Natural killer cell (primary cell): Measurements from ENCODE around the gene TUBGCP6. TPM values are rescaled to one million over a fixed set of nuclear protein-coding genes. Genes with fewer than 3 reads are reported as not detected.

Source experiments
- ATAC-seq, 3 donors: fragments of 150-1000 bp in 2 of 3; fragments of 200-7000 bp in 1 of 3; cut with Tn5 transposase; 1 replicate in 1 of 3; 2 replicates in 2 of 3; pipeline ENCODE4 v1.10.0; 2021; ENCODE audit warnings: mild to moderate bottlenecking in 2 of 3, moderate library complexity in 2 of 3
- DNase-seq, 2 donors: peaks; one replicate each; pipeline versions ENCODE4 v3.0.0 to v3.0.0-alpha.2; 2013 to 2021; ENCODE audit warnings: mixed read lengths in 1 of 2
- H3K27ac ChIP-seq: one replicate; pipeline ENCODE4 v1.5.1; 2013; ENCODE audit warnings: mild to moderate bottlenecking, low read length
- H3K27me3 ChIP-seq: one replicate; pipeline ENCODE4 v1.6.1; 2013; ENCODE audit warnings: low read length; ENCODE audit not compliant: control insufficient read depth, insufficient read depth
- H3K36me3 ChIP-seq: one replicate; pipeline ENCODE4 v1.6.1; 2013; ENCODE audit warnings: low read length; ENCODE audit not compliant: control insufficient read depth, insufficient read depth
- H3K4me1 ChIP-seq: one replicate; pipeline ENCODE4 v1.6.1; 2013; ENCODE audit warnings: low read length; ENCODE audit not compliant: control insufficient read depth, insufficient read depth
- H3K4me3 ChIP-seq: one replicate; pipeline ENCODE4 v1.5.1; 2013; ENCODE audit warnings: low read length
- H3K9me3 ChIP-seq: one replicate; pipeline ENCODE4 v1.6.1; 2013; ENCODE audit warnings: low read length; ENCODE audit not compliant: control insufficient read depth, insufficient read depth
- H3K27ac Mint-ChIP-seq, 2 donors: one replicate each; pipeline ENCODE4 v1.8.0; 2022; ENCODE audit warnings: mild to moderate bottlenecking in 2 of 2, mixed read lengths in 2 of 2, moderate library complexity in 1 of 2
- H3K27me3 Mint-ChIP-seq, 2 donors: one replicate each; pipeline ENCODE4 v1.8.0; 2022; ENCODE audit warnings: low read depth in 2 of 2, mixed read lengths in 2 of 2
- H3K36me3 Mint-ChIP-seq: one replicate; pipeline ENCODE4 v1.8.0; 2022; ENCODE audit warnings: mixed read lengths
- H3K4me1 Mint-ChIP-seq, 2 donors: one replicate each; pipeline ENCODE4 v1.8.0; 2022; ENCODE audit warnings: mixed read lengths in 2 of 2
- H3K4me3 Mint-ChIP-seq: one replicate; pipeline ENCODE4 v1.8.0; 2022; ENCODE audit warnings: mild to moderate bottlenecking, moderate library complexity, mixed read lengths
- H3K9me3 Mint-ChIP-seq, 2 donors: one replicate each; pipeline ENCODE4 v1.8.0; 2022; ENCODE audit warnings: mixed read lengths in 2 of 2
- WGBS: methylation state at CpG from one replicate; pipeline ENCODE4 v1.1.7; 2013; ENCODE audit warnings: missing lambda C conversion rate; ENCODE audit not compliant: insufficient coverage; 5-methylcytosine and 5-hydroxymethylcytosine counted together
- intact Hi-C: fragments of 100-400 bp; cut with micrococcal nuclease; formaldehyde crosslinking; loops from one replicate; pipeline ENCODE4 v1.14.2; 2022
- total RNA-seq, 4 donors: library from RNA; stranded (reverse); fragments of 120-200 nt in 1 of 4; gene quantifications; one replicate each; pipeline versions ENCODE4 v1.2.3 to v1.2.4, GENCODE V29; 2013 to 2022
- TF ChIP-seq, protein P1 (sequence below): fragments of 200-600 bp; IDR thresholded peaks from one replicate; pipeline ENCODE4 v1.8.0; 2022; ENCODE audit warnings: antibody characterized with exemption

TUBGCP6 gene
- total RNA-seq, 3 donors from 2014 or later (not counting 1 experiment from before 2014, with no cell fraction given) = 105 to 126 (median 118) TPM

DNA sequence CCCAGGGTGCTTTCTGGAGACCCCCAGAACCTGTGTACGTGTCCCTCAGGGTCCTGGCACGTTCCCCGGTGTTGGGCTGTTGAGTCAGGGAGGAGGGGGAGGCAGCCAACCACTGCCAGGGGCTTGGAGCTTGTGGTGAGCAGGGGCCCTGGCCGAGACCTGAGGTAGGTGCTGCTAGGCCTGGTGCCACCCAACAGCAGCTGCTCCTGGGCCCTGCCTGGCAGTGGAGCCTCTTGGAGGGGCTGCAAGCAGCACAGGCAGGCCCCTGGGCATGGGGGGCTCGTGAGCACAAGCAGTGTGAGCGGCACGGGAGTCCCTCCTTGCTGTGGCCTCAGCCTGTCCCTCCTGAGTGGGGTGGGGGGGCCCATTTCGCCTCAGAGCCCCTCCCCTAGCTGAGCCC lies 51.2 kb downstream of the TUBGCP6 start:
- no peaks in the 10 kb centered on the region for H3K27me3 Mint-ChIP-seq
- Histone ChIP-seq H3K9me3 (no peaks in the 10 kb centered on the region), H3K36me3 (peaks cover 36% of the 10 kb centered on the region), H3K27ac (no peak overlapping the region), H3K27me3 (no peaks in the 10 kb centered on the region), H3K4me1 (peaks cover 60% of the 10 kb centered on the region), H3K4me3 (no peak overlapping the region)
- TF ChIP-seq, protein P1, sequence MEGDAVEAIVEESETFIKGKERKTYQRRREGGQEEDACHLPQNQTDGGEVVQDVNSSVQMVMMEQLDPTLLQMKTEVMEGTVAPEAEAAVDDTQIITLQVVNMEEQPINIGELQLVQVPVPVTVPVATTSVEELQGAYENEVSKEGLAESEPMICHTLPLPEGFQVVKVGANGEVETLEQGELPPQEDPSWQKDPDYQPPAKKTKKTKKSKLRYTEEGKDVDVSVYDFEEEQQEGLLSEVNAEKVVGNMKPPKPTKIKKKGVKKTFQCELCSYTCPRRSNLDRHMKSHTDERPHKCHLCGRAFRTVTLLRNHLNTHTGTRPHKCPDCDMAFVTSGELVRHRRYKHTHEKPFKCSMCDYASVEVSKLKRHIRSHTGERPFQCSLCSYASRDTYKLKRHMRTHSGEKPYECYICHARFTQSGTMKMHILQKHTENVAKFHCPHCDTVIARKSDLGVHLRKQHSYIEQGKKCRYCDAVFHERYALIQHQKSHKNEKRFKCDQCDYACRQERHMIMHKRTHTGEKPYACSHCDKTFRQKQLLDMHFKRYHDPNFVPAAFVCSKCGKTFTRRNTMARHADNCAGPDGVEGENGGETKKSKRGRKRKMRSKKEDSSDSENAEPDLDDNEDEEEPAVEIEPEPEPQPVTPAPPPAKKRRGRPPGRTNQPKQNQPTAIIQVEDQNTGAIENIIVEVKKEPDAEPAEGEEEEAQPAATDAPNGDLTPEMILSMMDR = no peak
- no peak for DNase-seq
- WGBS = 87% methylated on average over 7 of the region's 8 CpGs
- no peaks in the 10 kb centered on the region for H3K9me3 Mint-ChIP-seq
- H3K36me3 Mint-ChIP-seq = no peaks in the 10 kb centered on the region
- H3K4me1 Mint-ChIP-seq = peaks cover 29 to 38% of the 10 kb centered on the region in 2 donors
- intact Hi-C loops = loop anchor here (5.0 kb wide), 1 partner anchor 46 kb away; no protein-coding TSS in a partner anchor
- peak overlapping the region in 1 of 2 donors; percentile 94 for H3K27ac Mint-ChIP-seq
- ATAC-seq = no peak
- no peak overlapping the region for H3K4me3 Mint-ChIP-seq

DNA sequence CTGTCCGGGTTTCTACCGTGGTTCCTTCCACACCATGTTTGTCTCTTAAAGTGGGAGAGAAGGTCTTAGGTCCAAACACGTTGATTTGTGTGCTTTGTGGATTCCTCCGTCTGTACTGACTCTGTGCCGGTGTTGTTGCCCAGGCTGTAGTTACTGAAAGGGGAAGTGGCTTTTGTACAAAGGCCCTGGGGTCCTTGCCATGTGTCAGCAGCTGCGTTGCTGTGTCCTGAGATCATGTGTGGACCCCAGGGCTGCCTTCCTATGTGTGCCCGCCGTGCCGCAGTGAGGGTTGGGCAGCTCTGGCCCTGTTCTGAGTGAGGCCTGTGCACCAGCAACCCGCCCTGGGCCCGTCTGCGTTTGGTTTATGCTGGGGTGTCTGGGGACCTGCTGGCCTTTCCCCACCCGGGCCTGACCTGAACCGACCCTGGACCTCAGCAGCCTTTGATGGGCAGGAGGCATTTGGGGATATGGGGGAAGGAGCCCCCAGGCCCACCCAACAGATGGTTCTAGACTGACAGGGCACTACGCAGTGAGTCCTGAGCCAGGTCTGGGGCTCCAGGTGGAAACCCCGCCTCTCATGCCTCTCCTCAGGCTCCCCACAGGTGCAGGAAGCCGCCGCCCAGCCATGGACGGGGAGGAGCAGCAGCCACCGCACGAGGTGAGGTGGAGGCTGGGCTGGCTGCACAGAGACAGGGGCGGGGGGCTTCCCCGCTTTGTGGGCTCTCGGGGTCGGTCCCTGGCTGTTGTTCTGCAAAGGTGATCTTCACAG lies 52.2 kb downstream of the TUBGCP6 start:
- H3K27ac ChIP-seq = peak overlapping the region; percentile 98
- Mint-ChIP-seq H3K27ac (peak overlapping the region; percentile 94 to 99), H3K36me3 (no peaks in the 10 kb centered on the region), H3K9me3 (no peaks in the 10 kb centered on the region), H3K27me3 (no peaks in the 10 kb centered on the region), H3K4me3 (peak overlapping the region; percentile 96), H3K4me1 (peaks cover 30 to 41% of the 10 kb centered on the region in 2 donors)
- ATAC-seq = no peak
- intact Hi-C loops = loop anchor here (5.0 kb wide), 1 partner anchor 45 kb away; no protein-coding TSS in a partner anchor
- DNase-seq = peak in 1 of 2 donors; percentile 79
- H3K4me1 ChIP-seq = peaks cover 70% of the 10 kb centered on the region
- WGBS = 29% methylated on average over 25 of the region's 25 CpGs
- TF ChIP-seq, protein P1 = no peak
- no peaks in the 10 kb centered on the region for H3K27me3 ChIP-seq
- H3K36me3 ChIP-seq = peaks cover 35% of the 10 kb centered on the region
- H3K4me3 ChIP-seq = no peak overlapping the region
- H3K9me3 ChIP-seq = no peaks in the 10 kb centered on the region

DNA sequence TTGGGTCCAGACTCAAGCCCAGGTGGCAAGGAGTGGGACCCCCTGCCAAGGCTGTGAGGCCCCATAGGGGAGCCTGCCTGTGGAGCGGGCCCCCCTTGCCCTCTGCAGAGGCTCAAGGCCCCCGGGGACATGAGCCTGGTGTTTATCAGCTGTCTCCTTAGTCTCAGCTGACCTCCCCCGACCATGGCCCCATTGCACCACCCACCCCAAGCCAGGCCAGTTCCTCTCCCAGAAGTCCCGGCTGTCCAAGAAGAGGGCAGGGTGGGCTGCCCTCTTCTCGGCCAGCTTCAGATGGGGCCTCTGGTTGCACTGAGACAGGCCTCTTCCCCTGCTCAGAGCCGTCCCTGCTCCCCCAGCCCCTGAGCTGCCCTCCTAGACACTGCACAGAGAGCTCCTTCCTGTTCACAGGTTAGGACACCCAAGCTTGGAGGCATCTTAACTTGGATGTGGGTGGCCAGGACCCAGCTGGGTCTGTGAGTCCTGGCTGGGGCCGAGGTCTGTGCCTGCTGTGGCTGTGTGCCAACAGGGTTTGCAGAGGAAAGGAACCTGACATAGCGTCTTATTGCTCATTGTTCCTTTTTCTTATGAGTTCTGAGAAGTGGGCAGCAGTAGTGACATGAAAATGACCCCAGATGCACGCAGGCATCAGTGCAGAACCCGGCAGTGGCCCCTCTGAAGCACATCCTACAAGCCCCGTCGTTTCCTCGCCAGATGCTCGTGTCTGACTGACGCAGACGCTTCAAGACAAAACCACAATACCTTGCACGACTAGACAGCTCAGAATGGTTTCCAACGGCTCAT lies 53.7 kb downstream of the TUBGCP6 start:
- Histone ChIP-seq H3K36me3 (peaks cover 23% of the 10 kb centered on the region), H3K4me1 (peaks cover 82% of the 10 kb centered on the region), H3K27me3 (no peaks in the 10 kb centered on the region), H3K9me3 (no peaks in the 10 kb centered on the region), H3K4me3 (peak overlapping the region; percentile 72), H3K27ac (peak overlapping the region; percentile 98)
- no peaks in the 10 kb centered on the region for H3K36me3 Mint-ChIP-seq
- peaks cover 40 to 54% of the 10 kb centered on the region in 2 donors for H3K4me1 Mint-ChIP-seq
- TF ChIP-seq, protein P1 = no peak
- ATAC-seq = peak; percentile 60 to 81 (median 66)
- no peaks in the 10 kb centered on the region for H3K9me3 Mint-ChIP-seq
- 0% methylated on average over 18 of the region's 18 CpGs for WGBS
- H3K27me3 Mint-ChIP-seq = no peaks in the 10 kb centered on the region
- peak; percentile 64 to 95 for DNase-seq
- intact Hi-C loops = loop anchor here (1.0 to 5.0 kb wide), 2 partner anchors 9 to 44 kb away; no protein-coding TSS in a partner anchor
- peak overlapping the region; percentile 96 for H3K4me3 Mint-ChIP-seq
- H3K27ac Mint-ChIP-seq = peak overlapping the region; percentile 94 to 99
